DND-41 (cell line): Measurements from ENCODE around the gene GPC6.

Experiments used
- ATAC-seq: fragments of 200-7000 bp; cut with Tn5 transposase; 3 replicates; pipeline ENCODE4 v1.9.1; 2021; ENCODE audit warnings: low read depth; ENCODE audit not compliant: insufficient read depth
- DNase-seq: peaks from one replicate; pipeline ENCODE4 v3.0.0-alpha.2; 2020
- H2AFZ ChIP-seq: 2 replicates; pipeline ENCODE4 v1.6.0; 2012; ENCODE audit warnings: low read depth, low read length
- H3K27ac ChIP-seq: 2 replicates; pipeline ENCODE4 v1.5.1; 2012; ENCODE audit warnings: low read length, inconsistent platforms
- H3K27me3 ChIP-seq: fragments of 200-600 bp; sonication (generic); 2 replicates; pipeline ENCODE4 v1.6.0; 2012; ENCODE audit warnings: low read length, mild to moderate bottlenecking, inconsistent platforms; ENCODE audit not compliant: insufficient read depth, poor library complexity
- H3K36me3 ChIP-seq: 2 replicates; pipeline ENCODE4 v1.5.1; 2012; ENCODE audit warnings: low read length, inconsistent platforms; ENCODE audit not compliant: insufficient read depth
- H3K4me1 ChIP-seq: 2 replicates; pipeline ENCODE4 v1.5.1; 2012; ENCODE audit warnings: mild to moderate bottlenecking, low read length; ENCODE audit not compliant: insufficient read depth
- H3K4me2 ChIP-seq: 2 replicates; pipeline ENCODE4 v1.6.0; 2012; ENCODE audit warnings: mild to moderate bottlenecking, moderate library complexity, low read length, inconsistent platforms; ENCODE audit not compliant: insufficient read depth
- H3K4me3 ChIP-seq, 2 experiments: fragments of 200-600 bp in 1 of 2; shearing (Covaris generic) in 1 of 2; 2 replicates each; pipeline ENCODE4 v1.5.1; 2012 to 2016; ENCODE audit warnings: inconsistent platforms in 2 of 2, low read length in 2 of 2, mild to moderate bottlenecking in 2 of 2, low read depth in 1 of 2, moderate library complexity in 1 of 2
- H3K79me2 ChIP-seq: 2 replicates; pipeline ENCODE4 v1.6.0; 2012; ENCODE audit warnings: low read length, inconsistent platforms; ENCODE audit not compliant: insufficient read depth
- H3K9ac ChIP-seq: 2 replicates; pipeline ENCODE4 v1.6.0; 2012; ENCODE audit warnings: low read depth, mild to moderate bottlenecking, inconsistent platforms, low read length, moderate library complexity
- H3K9me3 ChIP-seq: 2 replicates; pipeline ENCODE4 v1.5.1; 2012; ENCODE audit warnings: low read length, moderate library complexity, mild to moderate bottlenecking, inconsistent platforms; ENCODE audit not compliant: insufficient read depth, severe bottlenecking
- H4K20me1 ChIP-seq: 2 replicates; pipeline ENCODE4 v1.6.0; 2012; ENCODE audit warnings: low read length; ENCODE audit not compliant: insufficient read depth
- EZH2 ChIP-seq: IDR thresholded peaks from 3 replicates; pipeline ENCODE4 v1.6.1; 2012; ENCODE audit warnings: borderline replicate concordance, low read depth, mild to moderate bottlenecking, moderate library complexity, low read length, inconsistent platforms; ENCODE audit not compliant: severe bottlenecking
- TF ChIP-seq, protein P1 (sequence below): IDR thresholded peaks from 2 replicates; pipeline ENCODE4 v1.5.1; 2012; ENCODE audit warnings: borderline replicate concordance, low read length, moderate library complexity, mild to moderate bottlenecking; ENCODE audit not compliant: poor library complexity, severe bottlenecking; ENCODE audit errors: extremely low read depth

The GPC6 gene

DNA sequence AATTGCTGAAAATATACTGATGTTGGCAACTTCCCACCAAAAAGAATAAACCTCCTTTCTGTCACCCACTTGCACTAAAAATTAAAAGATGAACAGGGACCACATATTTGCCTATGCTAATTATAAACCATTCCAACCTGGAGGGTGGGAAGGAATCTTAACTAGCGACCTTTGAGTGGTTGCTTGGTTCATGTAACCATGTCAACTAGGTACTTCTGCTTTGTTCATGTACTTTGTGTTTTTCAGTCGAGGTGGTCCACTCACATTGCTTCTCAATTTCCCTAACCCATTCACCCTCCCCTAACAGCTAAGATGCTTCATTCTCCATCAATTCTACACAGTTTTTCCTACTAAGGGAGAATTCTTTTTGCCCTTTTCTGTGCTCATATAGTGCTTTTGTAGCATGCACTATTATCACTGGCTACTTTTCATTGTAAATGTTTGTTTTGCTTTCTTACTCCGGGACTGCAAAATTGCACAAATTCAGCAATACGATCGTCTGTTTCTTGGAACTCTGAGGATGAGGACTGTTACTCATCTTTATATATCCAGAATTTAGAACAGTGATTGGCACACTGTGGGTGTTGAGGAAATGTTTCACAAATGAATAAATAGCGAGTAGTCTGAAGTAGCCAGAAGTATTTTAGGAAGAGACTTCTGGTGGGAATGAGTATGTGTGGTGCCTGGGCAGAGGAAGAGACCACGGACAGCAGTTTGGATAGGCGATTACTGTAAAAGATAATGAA lies 187.5 kb downstream of the GPC6 start:
- H3K9me3 ChIP-seq = no peaks in the 10 kb centered on the region
- no peak overlapping the region for H3K9ac ChIP-seq
- H3K4me2 ChIP-seq = no peak overlapping the region
- no peak for ATAC-seq
- no peaks in the 10 kb centered on the region for H3K36me3 ChIP-seq
- no peak overlapping the region for H3K27ac ChIP-seq
- DNase-seq = no peak
- no peaks in the 10 kb centered on the region for H3K4me1 ChIP-seq
- no peak overlapping the region for H2AFZ ChIP-seq
- TF ChIP-seq, protein P1, sequence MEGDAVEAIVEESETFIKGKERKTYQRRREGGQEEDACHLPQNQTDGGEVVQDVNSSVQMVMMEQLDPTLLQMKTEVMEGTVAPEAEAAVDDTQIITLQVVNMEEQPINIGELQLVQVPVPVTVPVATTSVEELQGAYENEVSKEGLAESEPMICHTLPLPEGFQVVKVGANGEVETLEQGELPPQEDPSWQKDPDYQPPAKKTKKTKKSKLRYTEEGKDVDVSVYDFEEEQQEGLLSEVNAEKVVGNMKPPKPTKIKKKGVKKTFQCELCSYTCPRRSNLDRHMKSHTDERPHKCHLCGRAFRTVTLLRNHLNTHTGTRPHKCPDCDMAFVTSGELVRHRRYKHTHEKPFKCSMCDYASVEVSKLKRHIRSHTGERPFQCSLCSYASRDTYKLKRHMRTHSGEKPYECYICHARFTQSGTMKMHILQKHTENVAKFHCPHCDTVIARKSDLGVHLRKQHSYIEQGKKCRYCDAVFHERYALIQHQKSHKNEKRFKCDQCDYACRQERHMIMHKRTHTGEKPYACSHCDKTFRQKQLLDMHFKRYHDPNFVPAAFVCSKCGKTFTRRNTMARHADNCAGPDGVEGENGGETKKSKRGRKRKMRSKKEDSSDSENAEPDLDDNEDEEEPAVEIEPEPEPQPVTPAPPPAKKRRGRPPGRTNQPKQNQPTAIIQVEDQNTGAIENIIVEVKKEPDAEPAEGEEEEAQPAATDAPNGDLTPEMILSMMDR = no peak
- TF ChIP-seq EZH2 = no peak
- H3K4me3 ChIP-seq = no peak overlapping the region
- no peaks in the 10 kb centered on the region for H3K27me3 ChIP-seq
- no peaks in the 10 kb centered on the region for H4K20me1 ChIP-seq
- H3K79me2 ChIP-seq = no peaks in the 10 kb centered on the region

DNA sequence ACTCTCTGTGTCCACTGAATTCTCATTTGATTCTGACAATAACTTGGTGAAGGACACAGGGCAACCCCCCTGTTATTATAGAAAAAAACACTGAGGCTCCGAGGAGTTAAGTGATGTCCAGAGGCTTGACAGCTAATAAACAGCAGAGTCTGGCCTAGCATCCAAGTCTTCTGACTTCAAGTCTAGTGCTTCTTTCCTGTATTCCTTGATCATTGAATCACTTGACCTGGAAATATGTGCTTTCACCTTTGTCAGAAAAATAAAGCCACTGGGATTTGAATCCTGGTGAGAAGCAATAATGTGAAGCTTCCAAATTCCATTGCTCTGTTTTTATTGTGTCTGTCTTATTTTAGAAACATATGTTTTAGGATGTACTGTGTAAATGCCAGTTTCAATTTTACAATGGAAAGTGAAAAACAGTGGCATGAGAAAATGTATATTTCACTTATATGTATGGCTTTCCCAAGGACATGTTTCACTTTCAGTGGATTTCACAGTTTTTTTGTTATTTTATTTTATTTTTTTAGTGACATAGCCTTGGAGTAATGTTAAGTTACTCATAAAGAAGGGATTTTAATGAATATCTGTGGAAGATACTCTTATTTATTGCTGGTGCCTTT lies 190.2 kb downstream of the GPC6 start:
- DNase-seq = no peak
- Histone ChIP-seq H3K79me2 (no peaks in the 10 kb centered on the region), H2AFZ (no peak overlapping the region), H3K4me2 (no peak overlapping the region), H3K27ac (no peak overlapping the region), H3K9me3 (no peaks in the 10 kb centered on the region), H3K4me1 (no peaks in the 10 kb centered on the region), H3K27me3 (no peaks in the 10 kb centered on the region), H3K36me3 (no peaks in the 10 kb centered on the region), H3K4me3 (no peak overlapping the region), H4K20me1 (no peaks in the 10 kb centered on the region), H3K9ac (no peak overlapping the region)
- no peak for ATAC-seq
- TF ChIP-seq EZH2 = no peak
- TF ChIP-seq, protein P1 = no peak

DNA sequence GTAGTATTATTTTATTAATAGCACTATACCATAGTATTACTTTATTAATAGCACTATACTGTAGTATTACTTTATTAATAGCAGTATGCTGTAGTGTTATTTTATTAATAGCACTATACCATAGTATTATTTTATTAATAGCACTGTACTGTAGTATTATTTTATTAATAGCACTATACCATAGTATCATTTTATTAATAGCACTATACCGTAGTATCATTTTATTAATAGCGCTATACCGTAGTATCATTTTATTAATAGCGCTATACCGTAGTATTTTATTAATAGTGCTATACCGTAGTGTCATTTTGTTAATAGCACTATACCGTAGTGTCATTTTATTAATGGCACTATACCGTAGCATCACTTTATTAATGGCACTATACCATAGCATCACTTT lies 191.8 kb downstream of the GPC6 start:
- Histone ChIP-seq H3K9me3 (no peaks in the 10 kb centered on the region), H4K20me1 (no peaks in the 10 kb centered on the region), H3K4me3 (no peak overlapping the region), H3K4me2 (no peak overlapping the region), H3K9ac (no peak overlapping the region), H2AFZ (no peak overlapping the region), H3K27me3 (no peaks in the 10 kb centered on the region), H3K36me3 (no peaks in the 10 kb centered on the region), H3K79me2 (no peaks in the 10 kb centered on the region), H3K4me1 (no peaks in the 10 kb centered on the region), H3K27ac (no peak overlapping the region)
- no peak for DNase-seq
- no peak for ATAC-seq
- TF ChIP-seq, protein P1 = no peak
- TF ChIP-seq EZH2 = no peak
